LNCaP clone FGC (cell line): ENCODE measurements around the gene OPTC.

Source experiments
- DNase-seq: peaks from one replicate; pipeline ENCODE4 v3.0.0-alpha.2; 2011; ENCODE audit warnings: low read depth
- H3K4me3 ChIP-seq: 2 replicates; pipeline ENCODE4 v1.5.1; 2011; ENCODE audit warnings: mild to moderate bottlenecking, low read depth, low read length, control low read depth
- TF ChIP-seq, protein P1 (sequence below): IDR thresholded peaks from 2 replicates; pipeline ENCODE4 v1.5.1; 2012; ENCODE audit warnings: mild to moderate bottlenecking; ENCODE audit not compliant: control insufficient read depth, insufficient read depth; ENCODE audit errors: extremely low read depth

OPTC gene

DNA sequence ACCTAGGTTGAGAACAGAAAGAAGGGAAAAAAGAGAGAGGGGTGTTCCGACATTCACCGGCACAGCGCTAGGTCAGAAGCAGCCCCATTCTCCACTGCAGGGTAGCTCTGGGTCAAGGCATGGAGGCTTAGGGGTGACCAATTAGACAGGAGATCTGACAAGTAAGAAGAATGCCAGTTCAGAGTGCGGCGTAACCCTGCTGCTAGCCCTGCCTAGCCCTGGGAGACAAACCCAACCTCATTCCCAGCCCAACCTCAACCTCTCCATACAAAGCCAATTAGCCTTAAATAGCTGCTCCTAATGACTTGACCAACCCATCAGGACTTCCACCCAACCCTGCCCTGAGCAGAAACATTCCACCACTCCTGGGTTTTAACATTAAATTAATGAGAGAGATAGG is 15.0 kb upstream of the OPTC start:
- DNase-seq: no peak
- TF ChIP-seq, protein P1, sequence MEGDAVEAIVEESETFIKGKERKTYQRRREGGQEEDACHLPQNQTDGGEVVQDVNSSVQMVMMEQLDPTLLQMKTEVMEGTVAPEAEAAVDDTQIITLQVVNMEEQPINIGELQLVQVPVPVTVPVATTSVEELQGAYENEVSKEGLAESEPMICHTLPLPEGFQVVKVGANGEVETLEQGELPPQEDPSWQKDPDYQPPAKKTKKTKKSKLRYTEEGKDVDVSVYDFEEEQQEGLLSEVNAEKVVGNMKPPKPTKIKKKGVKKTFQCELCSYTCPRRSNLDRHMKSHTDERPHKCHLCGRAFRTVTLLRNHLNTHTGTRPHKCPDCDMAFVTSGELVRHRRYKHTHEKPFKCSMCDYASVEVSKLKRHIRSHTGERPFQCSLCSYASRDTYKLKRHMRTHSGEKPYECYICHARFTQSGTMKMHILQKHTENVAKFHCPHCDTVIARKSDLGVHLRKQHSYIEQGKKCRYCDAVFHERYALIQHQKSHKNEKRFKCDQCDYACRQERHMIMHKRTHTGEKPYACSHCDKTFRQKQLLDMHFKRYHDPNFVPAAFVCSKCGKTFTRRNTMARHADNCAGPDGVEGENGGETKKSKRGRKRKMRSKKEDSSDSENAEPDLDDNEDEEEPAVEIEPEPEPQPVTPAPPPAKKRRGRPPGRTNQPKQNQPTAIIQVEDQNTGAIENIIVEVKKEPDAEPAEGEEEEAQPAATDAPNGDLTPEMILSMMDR: no peak
- no peak overlapping the region for H3K4me3 ChIP-seq

DNA sequence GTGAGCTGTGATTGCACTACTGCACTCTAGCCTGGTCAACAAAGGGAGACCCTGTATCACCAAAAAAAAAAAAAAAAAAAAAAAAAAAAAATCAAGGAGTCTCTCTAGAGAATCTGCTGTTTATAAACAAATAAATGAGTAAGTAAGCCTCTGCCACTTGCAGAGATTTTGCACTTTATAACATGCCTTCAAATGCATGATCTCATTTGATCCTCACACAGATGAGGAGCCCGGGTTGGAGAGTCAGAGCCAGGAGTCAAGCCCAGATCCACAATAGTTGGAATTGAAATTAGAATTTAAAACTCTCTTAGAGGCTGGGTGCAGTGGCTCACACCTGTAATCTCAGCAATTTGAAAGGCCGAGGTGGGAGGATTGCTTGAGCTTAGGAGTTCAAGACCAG is 14.3 kb upstream of the OPTC start:
- DNase-seq: no peak
- H3K4me3 ChIP-seq: no peak overlapping the region
- TF ChIP-seq, protein P1: no peak

DNA sequence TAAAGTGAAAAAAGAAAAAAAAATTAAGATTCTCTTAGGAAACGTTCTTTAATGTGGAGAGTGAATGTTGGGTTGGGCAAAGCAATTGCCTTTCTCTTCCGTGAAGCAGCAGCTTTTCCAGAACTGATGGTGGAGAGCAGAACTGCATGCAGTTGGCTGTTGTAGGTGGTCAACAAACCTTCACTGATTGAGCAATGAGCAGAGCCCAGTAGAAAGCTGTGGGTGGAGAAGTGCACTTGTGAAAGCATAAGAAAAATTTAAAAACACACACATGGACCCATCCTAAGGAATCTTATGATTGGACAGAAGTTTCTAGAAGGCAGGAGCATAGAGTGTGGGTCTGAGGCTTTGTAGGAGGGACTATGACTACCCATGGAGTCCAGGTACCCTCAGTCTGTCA is 13.9 kb upstream of the OPTC start:
- no peak for DNase-seq
- TF ChIP-seq, protein P1: no peak
- H3K4me3 ChIP-seq: no peak overlapping the region

DNA sequence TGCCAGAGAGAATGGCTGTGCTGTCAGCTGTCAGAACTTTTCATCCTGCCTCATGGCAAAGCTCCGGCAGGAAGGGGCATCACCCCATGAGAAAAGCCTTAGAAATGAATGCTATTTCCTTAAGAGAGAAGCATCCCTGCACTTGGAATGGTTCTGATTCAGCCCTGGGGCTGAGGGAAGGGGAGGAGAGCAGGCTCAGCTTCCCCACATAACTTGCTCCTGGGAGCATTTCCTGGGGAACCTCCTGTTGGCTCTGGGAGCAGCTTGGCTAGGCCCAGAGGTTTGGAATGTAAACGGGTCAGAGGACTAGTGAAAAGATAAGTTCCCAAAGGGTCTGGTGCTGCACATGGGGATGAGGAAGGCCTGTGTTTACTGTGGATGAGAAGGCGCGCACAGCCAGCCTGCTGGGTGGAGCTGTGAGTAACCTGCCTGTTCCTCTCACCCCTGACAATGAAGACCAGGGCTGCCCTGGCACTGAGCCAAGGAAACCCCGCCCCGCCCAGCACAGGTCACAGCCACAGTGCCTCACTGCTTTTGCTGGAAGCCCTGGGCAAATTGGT is 13.3 kb upstream of the OPTC start:
- DNase-seq: no peak
- TF ChIP-seq, protein P1: no peak
- H3K4me3 ChIP-seq: no peak overlapping the region

DNA sequence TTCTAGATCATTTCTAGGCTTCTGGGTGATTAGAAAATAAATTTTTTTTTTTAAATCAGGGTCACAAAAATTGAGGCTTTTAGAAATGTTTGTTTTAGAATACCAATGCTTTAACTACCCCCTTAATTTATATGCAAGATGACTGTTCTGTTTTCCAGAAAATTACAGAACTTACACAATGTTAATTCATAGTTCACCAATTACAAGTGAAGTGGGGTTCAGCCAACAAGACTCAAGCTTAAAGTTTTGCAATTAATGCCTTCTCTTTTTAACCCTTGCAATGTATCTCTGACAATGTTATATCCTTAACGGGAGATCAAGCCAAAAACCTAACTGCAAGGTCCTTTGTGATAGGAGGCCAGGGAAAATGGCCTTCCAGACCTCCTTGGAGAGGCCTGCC is 12.8 kb upstream of the OPTC start:
- H3K4me3 ChIP-seq: no peak overlapping the region
- TF ChIP-seq, protein P1: no peak
- no peak for DNase-seq

DNA sequence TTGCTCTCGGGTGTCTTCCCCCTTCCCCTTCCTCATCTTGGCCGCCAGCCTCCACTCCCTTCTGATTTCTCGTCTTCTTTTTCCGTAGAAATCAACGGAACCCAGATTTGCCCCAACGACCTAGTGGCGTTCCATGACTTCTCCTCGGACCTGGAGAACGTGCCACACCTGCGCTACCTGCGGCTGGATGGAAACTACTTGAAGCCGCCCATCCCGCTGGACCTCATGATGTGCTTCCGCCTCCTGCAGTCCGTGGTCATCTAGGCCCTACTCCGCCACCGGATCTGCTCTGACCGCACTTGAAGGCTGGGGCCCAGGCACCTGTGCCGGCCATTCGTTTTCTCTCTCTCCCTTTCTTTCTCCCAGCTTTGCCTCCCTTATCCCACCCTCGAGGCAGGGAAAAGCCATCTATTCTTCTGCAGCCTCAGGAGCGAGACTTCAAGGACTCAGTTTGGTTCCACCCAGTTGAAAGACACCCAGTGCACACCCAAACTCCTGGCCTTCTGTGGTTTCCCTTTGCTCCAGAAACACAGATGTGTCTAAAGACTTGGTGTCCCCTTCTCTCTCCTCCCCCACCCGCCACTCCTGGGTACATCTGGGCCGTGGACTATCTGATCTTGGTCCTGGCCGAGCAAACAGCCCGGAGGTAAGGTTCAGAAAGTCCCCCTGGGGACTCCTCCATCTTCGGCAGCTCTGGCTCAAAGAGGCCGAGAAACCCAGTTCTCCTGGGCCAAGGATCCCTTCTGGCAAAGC is 7.2 kb upstream of the OPTC start:
- H3K4me3 ChIP-seq: no peak overlapping the region
- TF ChIP-seq, protein P1: no peak
- DNase-seq: no peak

DNA sequence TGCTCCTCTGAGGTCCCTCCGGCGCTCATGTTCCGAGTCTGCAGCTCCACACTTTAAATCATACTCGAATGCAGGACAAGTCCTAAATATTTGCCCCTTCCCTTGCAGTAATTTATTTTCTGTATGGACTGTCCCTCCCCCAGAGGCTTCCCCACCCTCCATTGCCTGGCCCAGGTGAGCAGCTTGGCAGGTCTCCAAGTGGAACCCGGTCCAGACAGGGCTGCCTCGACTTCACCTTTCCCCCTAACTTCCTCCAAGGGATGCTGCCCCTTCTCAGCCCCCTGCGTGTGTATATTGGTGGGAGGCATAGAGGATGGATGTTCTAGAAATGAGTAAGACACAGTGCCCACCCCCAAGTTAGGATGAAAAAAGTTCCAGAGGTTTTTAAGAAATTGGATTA is 5.4 kb upstream of the OPTC start:
- TF ChIP-seq, protein P1: no peak
- H3K4me3 ChIP-seq: no peak overlapping the region
- no peak for DNase-seq
